A549 (cell line): Measurements from ENCODE around the gene NRAP. TPM values are rescaled to one million over a fixed set of nuclear protein-coding genes. Genes with fewer than 3 reads are reported as not detected.

ENCODE experiments used
- ATAC-seq, 2 experiments: fragments of 200-7000 bp in 1 of 2; fragments of >200 bp in 1 of 2; cut with Nextera tagmentation in 1 of 2; cut with Tn5 transposase in 1 of 2; 3 replicates each; pipeline versions ENCODE4 v1.8.0 to v1.9.1; 2018 to 2020; ENCODE audit warnings: mild to moderate bottlenecking in 1 of 2, moderate library complexity in 1 of 2
- CTCF ChIA-PET: fragments of 300-600 bp; sonication (Branson Sonifier 250); formaldehyde crosslinking; extraction: SDS; loops from one replicate; lab custom pipeline; 2021; ENCODE audit warnings: antibody characterized with exemption, inconsistent platforms; lab: Yijun Ruan, JAX
- POLR2A ChIA-PET: fragments of 350-600 bp; formaldehyde crosslinking; extraction: SDS; loops from one replicate; lab custom pipeline; 2021; ENCODE audit warnings: antibody characterized with exemption, inconsistent platforms; lab: Yijun Ruan, JAX
- DNase-seq, 2 experiments: peaks; one replicate each; pipeline versions ENCODE4 v3.0.0 to v3.0.0-alpha.2; 2011 to 2016; ENCODE audit warnings: low read depth in 1 of 2, low spot score in 1 of 2
- FAIRE-seq: peaks from 2 replicates; lab custom pipeline; 2011; peaks lifted over from hg19 to GRCh38; lab: Jason Lieb, UNC
- H3K27ac ChIP-seq, 2 experiments: fragments of >200 bp; sonication (Bioruptor Twin); formaldehyde crosslinking; 3 replicates each; pipeline ENCODE4 v1.5.1; 2016 to 2017
- H3K4me1 ChIP-seq: fragments of >200 bp; sonication (Bioruptor Twin); formaldehyde crosslinking; 3 replicates; pipeline ENCODE4 v1.6.1; 2016
- H3K4me2 ChIP-seq: fragments of >200 bp; sonication (Bioruptor Twin); formaldehyde crosslinking; 3 replicates; pipeline ENCODE4 v1.6.1; 2016
- H3K4me3 ChIP-seq: fragments of >200 bp; sonication (Bioruptor Twin); formaldehyde crosslinking; 3 replicates; pipeline ENCODE4 v1.5.1; 2016
- H3K9me3 ChIP-seq: fragments of >200 bp; sonication (Bioruptor Twin); formaldehyde crosslinking; 3 replicates; pipeline ENCODE4 v1.6.1; 2016
- BCL3 ChIP-seq: fragments of >200 bp; sonication (Bioruptor Twin); formaldehyde crosslinking; IDR thresholded peaks from 3 replicates; pipeline ENCODE4 v1.6.1; 2016
- CBX2 ChIP-seq: fragments of 200-600 bp; sonication (generic); IDR thresholded peaks from 2 replicates; pipeline ENCODE4 v1.6.1; 2016; ENCODE audit warnings: low read depth, mild to moderate bottlenecking, borderline replicate concordance
- CBX8 ChIP-seq: fragments of 200-600 bp; sonication (generic); IDR thresholded peaks from 2 replicates; pipeline ENCODE4 v1.6.1; 2016
- CHD4 ChIP-seq: fragments of 200-600 bp; sonication (generic); IDR thresholded peaks from 2 replicates; pipeline ENCODE4 v1.6.1; 2016; ENCODE audit warnings: antibody characterized with exemption, mild to moderate bottlenecking, borderline replicate concordance
- FOSL2 ChIP-seq, 2 experiments: fragments of 450-650 bp in 1 of 2; fragments of >200 bp in 1 of 2; sonication (Bioruptor Twin) in 1 of 2; formaldehyde crosslinking; IDR thresholded peaks; 2 replicates each; pipeline versions ENCODE4 v1.5.0 to v1.6.1; 2016 to 2020; ENCODE audit warnings: mild to moderate bottlenecking in 1 of 2, moderate library complexity in 1 of 2
- GATA3 ChIP-seq: IDR thresholded peaks from 2 replicates; pipeline ENCODE4 v1.6.1; 2012; ENCODE audit warnings: borderline replicate concordance
- HOXB13 ChIP-seq: fragments of 250-450 bp; sonication (Bioruptor Pico); IDR thresholded peaks from 2 replicates; pipeline ENCODE4 v1.5.0; 2020; ENCODE audit warnings: low read depth, mild to moderate bottlenecking, moderate library complexity
- JUNB ChIP-seq: fragments of >200 bp; sonication (Bioruptor Twin); formaldehyde crosslinking; IDR thresholded peaks from 2 replicates; pipeline ENCODE4 v1.6.1; 2016
- MAZ ChIP-seq: fragments of 150-350 bp; IDR thresholded peaks from 2 replicates; pipeline ENCODE4 v1.6.1; 2014; ENCODE audit warnings: antibody characterized with exemption, low read depth, low read length, borderline replicate concordance
- MYC ChIP-seq: IDR thresholded peaks from 2 replicates; pipeline ENCODE4 v1.6.1; 2012; ENCODE audit warnings: mild to moderate bottlenecking, inconsistent platforms, low read length, improper control_type of control experiment, borderline replicate concordance
- PBX3 ChIP-seq: IDR thresholded peaks from 2 replicates; pipeline ENCODE4 v1.6.1; 2012
- PHF8 ChIP-seq: fragments of 200-600 bp; sonication (generic); IDR thresholded peaks from 2 replicates; pipeline ENCODE4 v1.6.1; 2016; ENCODE audit warnings: low read depth, mild to moderate bottlenecking, antibody characterized with exemption, moderate library complexity, borderline replicate concordance
- POLR2A ChIP-seq: IDR thresholded peaks from 2 replicates; pipeline ENCODE4 v1.6.1; 2012; ENCODE audit warnings: mild to moderate bottlenecking, low read length
- RAD21 ChIP-seq, 2 experiments: fragments of >200 bp in 1 of 2; sonication (Bioruptor Twin) in 1 of 2; formaldehyde crosslinking in 1 of 2; IDR thresholded peaks in 1 of 2; conservative IDR thresholded peaks in 1 of 2; 2 replicates in 1 of 2; 3 replicates in 1 of 2; pipeline ENCODE4 v1.6.1; 2012 to 2018; ENCODE audit warnings: inconsistent platforms in 1 of 2
- RARB ChIP-seq: fragments of 250-450 bp; sonication (Bioruptor Pico); IDR thresholded peaks from 2 replicates; pipeline ENCODE4 v1.8.0; 2021; ENCODE audit warnings: mild to moderate bottlenecking, moderate library complexity
- RCOR1 ChIP-seq: fragments of 150-350 bp; IDR thresholded peaks from 2 replicates; pipeline ENCODE4 v1.6.1; 2014; ENCODE audit warnings: antibody characterized with exemption, low read length, low read depth
- RFX5 ChIP-seq: fragments of 450-650 bp; IDR thresholded peaks from 2 replicates; pipeline ENCODE4 v1.7.1; 2014; ENCODE audit warnings: antibody characterized with exemption, mild to moderate bottlenecking, moderate library complexity
- SMC3 ChIP-seq: fragments of >200 bp; sonication (Bioruptor Twin); formaldehyde crosslinking; IDR thresholded peaks from 3 replicates; pipeline ENCODE4 v1.6.1; 2018; ENCODE audit warnings: inconsistent platforms
- SREBF2 ChIP-seq: fragments of 450-650 bp; IDR thresholded peaks from 2 replicates; pipeline ENCODE4 v1.6.1; 2014; ENCODE audit warnings: mild to moderate bottlenecking, moderate library complexity
- ZFP36 ChIP-seq: fragments of 450-650 bp; IDR thresholded peaks from 2 replicates; pipeline ENCODE4 v1.6.1; 2014; ENCODE audit warnings: borderline replicate concordance; ENCODE audit not compliant: partially characterized antibody
- WGBS: methylation state at CpG from one replicate; pipeline ENCODE4 v1.1.6; 2017; ENCODE audit errors: missing lambda C conversion rate; 5-methylcytosine and 5-hydroxymethylcytosine counted together
- polyA plus RNA-seq, 4 experiments: library from polyadenylated mRNA; depleted of rRNA in 3 of 4; stranded (reverse); fragments of >200 nt; fragmentation: RNase III in 1 of 4; extraction: RNeasy Plus Mini Kit Qiagen cat#74134 plus additional on column Dnase treatment in 1 of 4; gene quantifications; 2 replicates in 3 of 4; 3 replicates in 1 of 4; pipeline ENCODE4 v1.2.3, GENCODE V29; 2011 to 2017

NRAP gene
- polyA plus RNA-seq, 2 of the 4 experiments (the other 2 are of a cell fraction): not detected

- H3K4me2 ChIP-seq: no peak overlapping the region
- ChIA-PET POLR2A (no interaction called here), CTCF (no interaction called here)
- 52% methylated on average over 13 of the region's 13 CpGs for WGBS
- H3K4me3 ChIP-seq: no peak overlapping the region
- TF ChIP-seq ZFP36 (no peak), MAZ (no peak), GATA3 (no peak), BCL3 (no peak), RARB (no peak), RAD21 (conservative IDR thresholded peaks at IDR 0.05 in 1 of 2, IDR thresholded peaks at IDR 0.05 in 1 of 2) (no peak), CBX2 (no peak), SREBF2 (no peak), FOSL2 (IDR thresholded peaks at IDR 0.05) (no peak), FOSL2 (CRISPR knock-in tag; IDR thresholded peaks at IDR 0.05) (no peak), POLR2A (no peak)
- DNase-seq (no peak), FAIRE-seq (no peak), ATAC-seq (no peak)
- no peaks in the 10 kb centered on the region; the same call in 2 of the 3 replicates for H3K9me3 ChIP-seq
- no peak overlapping the region for H3K27ac ChIP-seq
- no peaks in the 10 kb centered on the region for H3K4me1 ChIP-seq
Observed at GRCh38 chr10:113594652-113595051, 69.2 kb downstream of the NRAP start.

- POLR2A ChIA-PET: no interaction called here
- Histone ChIP-seq H3K27ac (no peak overlapping the region), H3K4me3 (no peak overlapping the region), H3K9me3 (no peaks in the 10 kb centered on the region), H3K4me1 (no peaks in the 10 kb centered on the region), H3K4me2 (no peak overlapping the region)
- DNase-seq (no peak), ATAC-seq (no peak), FAIRE-seq (no peak)
- 24% methylated on average over 5 of the region's 8 CpGs for WGBS
- TF ChIP-seq RFX5: no peak
- no peak for TF ChIP-seq JUNB
- TF ChIP-seq CBX8: no peak
- TF ChIP-seq PBX3: no peak
- TF ChIP-seq RARB: no peak
- TF ChIP-seq MYC: no peak
- TF ChIP-seq SMC3: no peak
- CTCF ChIA-PET: interaction anchor here (0.6 kb wide), 1 partner anchor 714 kb away, joined by 3 read pairs; no protein-coding TSS in a partner anchor
Observed at GRCh38 chr10:113592380-113592779, 71.5 kb downstream of the NRAP start.

GRCh38 chr10:113590581-113590980, 73.3 kb downstream of the NRAP start:
- 0 out of 3 replicates have a peak, but pooled peaks cover 5% of the 10 kb centered on the region for H3K4me1 ChIP-seq
- POLR2A ChIA-PET: no interaction called here
- no peak for TF ChIP-seq CHD4
- TF ChIP-seq HOXB13 (CRISPR knock-in tag): no peak
- no peak for TF ChIP-seq RCOR1
- TF ChIP-seq GATA3: no peak
- no peak for TF ChIP-seq PHF8

More at GRCh38 chr10:113590581-113590980, 73.3 kb downstream of the NRAP start:
- DNase-seq: no peak
- H3K27ac ChIP-seq: no peak overlapping the region
- H3K9me3 ChIP-seq: no peaks in the 10 kb centered on the region
- FAIRE-seq: no peak
- WGBS: 60% methylated on average over 11 of the region's 12 CpGs
- no peak overlapping the region for H3K4me2 ChIP-seq
- no peak for ATAC-seq
- no peak overlapping the region for H3K4me3 ChIP-seq
- CTCF ChIA-PET: interaction anchor here (1.2 to 1.4 kb wide), 2 partner anchors 10 to 23 kb away, joined by 3 to 5 read pairs; no protein-coding TSS in a partner anchor
